ENCODE data around the gene EML4.
"Not testable (repeated sequence)": the region's sequence is repeated elsewhere in the genome, so short reads cannot be mapped to it uniquely, and the experiment has no call there.

EML4 gene

GRCh38 chr2:42169100-42169873 is at the start of gene EML4:
Gene EML4, plus strand, starts transcription at chr2:42169353. Its CDS starts 259 bp downstream, at chr2:42169612.
- peak; percentile 86 for DNase-seq

- DNase-seq: no peak
Measured at GRCh38 chr2:42123426-42123825, 45.7 kb upstream of the EML4 start.

DNA sequence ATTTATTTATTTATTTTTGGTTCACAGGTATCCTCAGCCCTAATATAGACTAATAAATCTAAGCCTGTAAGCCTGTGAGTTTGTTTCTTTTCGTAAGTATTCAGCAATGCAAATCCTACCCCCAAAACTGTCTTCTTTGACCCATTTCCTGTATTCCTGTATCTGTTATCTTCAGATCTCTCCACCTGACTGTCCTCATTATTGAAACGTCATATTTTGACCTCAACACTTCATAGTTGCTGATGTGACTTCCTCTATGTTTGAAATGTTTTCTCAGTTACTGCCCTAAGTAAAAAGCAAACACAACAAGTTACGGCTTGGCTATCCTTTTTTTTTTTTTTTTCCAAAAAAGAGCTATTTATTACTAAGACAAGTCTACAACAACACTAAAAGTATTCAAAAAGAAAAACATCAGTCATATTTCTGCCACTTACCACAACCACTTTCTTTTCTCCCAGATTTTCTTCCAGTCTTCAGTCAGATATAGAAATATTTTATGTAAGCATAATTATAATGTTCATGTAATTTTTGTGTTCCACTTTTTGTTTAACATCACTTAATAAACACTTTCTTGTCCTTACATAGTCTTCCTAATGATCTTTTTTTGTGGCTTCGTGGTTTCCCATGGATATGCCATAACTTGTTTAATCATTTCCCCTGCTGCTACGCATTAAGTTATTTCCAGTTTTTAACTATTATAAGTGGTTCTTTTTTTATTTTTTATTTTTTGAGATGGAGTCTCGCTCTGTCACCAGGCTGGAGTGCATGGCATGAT is 45.0 kb upstream of the EML4 start:
- DNase-seq: no peak

- DNase-seq: no peak
Measured at GRCh38 chr2:42125841-42126594, 43.1 kb upstream of the EML4 start.

DNA sequence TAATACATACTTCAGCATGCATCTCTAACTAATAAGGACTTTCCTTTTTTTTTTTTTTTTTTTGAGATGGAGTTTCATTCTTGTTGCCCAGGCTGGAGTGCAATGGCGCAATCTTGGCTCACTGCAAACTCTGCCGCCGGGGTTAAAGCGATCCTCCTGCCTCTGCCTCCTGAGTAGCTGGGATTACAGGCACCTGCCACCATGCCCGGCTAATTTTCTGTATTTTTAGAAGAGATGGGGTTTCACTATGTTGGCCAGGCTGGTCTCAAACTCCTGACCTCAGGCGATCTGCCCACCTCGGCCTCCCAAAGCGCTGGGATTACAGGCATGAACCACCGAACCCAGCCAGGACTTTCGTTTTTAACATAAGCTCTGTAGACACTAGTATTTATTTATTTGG is 42.3 kb upstream of the EML4 start:
- DNase-seq: not testable (repeated sequence)

DNA sequence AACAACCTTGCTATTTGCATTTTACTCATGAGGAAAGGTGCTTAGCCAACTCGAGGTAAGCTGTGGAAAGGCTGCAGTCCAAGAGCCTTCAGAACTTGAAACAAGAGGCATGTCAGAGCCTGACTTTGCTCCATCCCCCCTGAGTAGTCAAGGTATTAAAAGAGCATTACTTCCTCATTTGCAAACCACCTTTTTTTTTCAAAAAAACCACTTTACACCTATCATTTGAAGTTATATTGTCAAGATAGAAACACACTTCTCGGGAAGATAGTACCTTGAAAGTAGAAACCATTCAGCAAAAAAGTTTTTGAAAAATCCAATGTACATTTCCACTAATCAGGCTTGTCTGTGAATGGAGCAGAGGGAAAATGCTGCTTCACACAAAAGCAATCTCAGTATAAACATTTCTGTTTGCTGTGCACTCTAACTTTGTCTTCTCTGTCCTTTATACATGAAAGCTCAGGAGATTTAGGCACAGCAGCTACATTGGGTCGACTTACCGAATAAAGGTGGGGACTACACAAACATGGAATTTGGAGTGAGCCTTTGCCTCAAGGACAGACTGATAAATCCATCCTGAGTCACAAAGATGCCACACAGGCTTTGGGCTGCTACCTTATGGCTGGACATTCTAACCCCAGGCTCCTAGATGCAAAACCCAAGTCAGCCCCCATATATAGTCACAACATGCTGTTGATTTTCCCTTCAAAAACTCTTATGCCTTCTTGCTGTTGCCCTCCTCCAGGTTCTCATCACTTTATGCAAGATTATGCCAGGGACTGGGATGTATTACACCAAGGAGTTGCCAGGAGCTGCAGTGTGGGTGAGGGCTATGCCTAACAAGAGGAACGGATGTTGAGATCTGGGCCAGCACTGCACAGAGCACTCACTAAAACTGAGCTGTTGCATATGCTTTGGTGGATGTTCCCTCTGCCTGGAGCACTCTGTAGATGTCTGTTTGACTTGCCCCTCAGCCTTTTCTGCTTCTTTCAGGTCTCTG is 41.4 kb upstream of the EML4 start:
- DNase-seq: peak; percentile 58

DNA sequence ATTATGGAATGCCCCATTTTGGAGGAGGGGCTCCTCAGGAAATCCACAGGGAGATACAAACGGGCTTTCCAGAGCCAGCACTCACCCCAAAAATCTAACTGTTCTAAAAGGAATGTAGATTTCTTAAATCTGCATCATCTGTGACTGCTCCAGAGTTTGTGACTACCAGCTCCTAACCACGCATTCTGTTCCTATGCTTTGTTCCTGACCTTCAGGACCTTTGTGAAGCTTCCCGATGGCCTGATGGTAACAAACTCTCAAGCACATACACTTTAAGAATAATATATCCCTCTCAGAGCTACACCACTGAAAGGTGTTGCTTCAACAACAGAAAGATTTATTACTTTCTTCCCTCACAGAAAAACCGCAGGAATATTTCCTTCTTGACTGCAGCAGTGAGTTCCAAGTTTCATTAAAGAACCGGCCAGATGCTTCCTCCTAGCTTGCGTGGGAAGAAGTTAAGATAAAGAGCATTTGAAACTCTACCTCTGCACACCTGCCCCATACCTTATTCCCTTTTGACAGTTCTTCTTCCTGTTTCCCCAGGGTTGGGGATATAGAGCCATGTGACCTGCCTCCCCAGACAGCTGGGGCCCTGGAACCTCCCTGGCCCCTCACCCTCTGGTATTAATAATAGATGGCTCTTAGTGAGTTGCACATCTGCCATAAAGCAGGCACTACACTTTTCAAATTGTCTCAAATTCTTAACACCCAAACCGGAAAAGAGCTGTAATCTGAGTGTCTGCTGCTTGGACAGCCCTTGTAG is 40.2 kb upstream of the EML4 start:
- DNase-seq: no peak

DNA sequence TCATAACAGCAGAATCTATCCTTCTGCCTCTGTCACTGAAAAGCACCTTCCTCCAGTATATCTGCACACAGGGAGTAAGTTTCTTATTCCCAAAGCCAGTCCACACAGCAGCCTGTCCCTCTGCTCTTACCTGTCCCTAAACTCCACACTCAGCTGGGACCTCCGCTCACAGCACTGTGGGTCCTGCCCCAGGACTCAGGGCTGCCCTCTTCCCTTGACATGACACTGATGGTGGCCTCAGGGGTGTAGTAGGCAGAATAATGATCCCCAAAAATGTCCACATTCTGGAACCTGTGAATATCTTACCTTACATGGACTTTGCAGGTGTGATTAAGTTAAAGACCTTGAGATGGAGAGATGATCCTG is 39.7 kb upstream of the EML4 start:
- DNase-seq: no peak

- no peak for DNase-seq
Measured at GRCh38 chr2:42129947-42130346, 39.2 kb upstream of the EML4 start.

DNA sequence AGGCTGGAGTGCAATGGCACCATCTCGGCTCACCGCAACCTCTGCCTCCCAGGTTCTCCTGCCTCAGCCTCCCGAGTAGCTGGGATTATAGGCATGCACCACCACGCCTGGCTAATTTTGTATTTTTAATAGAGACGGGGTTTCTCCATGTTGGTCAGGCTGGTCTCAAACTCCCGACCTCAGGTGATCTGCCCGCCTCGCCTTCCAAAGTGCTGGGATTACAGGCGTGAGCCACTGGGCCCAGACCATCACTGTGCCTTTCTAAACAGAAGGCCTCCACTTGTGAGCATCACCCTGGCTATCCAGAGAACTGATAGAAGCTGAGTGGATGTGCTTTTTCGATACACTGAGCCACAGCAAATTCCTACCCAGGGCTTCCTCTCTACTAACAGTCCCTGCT is 38.3 kb upstream of the EML4 start:
- not testable (repeated sequence) for DNase-seq

DNA sequence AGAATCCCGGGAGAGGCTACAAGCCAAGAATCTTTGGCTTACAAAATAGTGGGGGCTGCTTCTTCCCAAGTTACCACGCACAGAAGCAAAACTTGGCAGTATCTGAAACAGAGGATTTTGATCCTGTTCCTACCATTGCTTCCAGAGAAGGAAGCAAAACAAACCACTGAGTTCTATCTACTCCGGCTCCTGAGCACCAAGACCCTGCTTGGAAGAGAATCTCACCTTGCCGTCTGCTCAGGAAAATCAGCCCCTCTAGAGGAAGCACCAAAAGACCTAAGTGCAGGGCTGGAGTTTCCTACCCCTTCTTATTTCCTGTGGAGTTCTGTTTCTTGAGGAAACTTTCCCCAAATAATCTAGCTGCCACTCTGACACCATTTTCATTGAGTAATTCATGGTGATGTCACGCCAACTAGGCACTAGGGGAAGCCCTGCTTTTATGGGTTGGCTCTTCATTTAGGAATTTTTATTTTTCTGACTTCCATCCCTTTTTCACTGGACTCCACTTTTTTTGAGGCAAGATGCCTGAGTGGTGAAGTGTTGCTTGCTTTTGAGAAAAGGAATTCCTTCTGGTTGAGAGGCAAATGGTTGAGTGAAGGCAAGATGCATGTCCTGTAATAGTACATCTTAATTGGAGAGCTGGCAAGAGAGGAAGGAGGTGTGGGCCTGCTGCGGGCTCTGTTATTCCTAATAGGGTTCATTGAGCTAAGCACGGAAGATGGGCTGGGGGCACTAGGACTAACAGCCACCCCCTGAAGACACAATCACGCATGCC is 36.8 kb upstream of the EML4 start:
- no peak for DNase-seq

DNA sequence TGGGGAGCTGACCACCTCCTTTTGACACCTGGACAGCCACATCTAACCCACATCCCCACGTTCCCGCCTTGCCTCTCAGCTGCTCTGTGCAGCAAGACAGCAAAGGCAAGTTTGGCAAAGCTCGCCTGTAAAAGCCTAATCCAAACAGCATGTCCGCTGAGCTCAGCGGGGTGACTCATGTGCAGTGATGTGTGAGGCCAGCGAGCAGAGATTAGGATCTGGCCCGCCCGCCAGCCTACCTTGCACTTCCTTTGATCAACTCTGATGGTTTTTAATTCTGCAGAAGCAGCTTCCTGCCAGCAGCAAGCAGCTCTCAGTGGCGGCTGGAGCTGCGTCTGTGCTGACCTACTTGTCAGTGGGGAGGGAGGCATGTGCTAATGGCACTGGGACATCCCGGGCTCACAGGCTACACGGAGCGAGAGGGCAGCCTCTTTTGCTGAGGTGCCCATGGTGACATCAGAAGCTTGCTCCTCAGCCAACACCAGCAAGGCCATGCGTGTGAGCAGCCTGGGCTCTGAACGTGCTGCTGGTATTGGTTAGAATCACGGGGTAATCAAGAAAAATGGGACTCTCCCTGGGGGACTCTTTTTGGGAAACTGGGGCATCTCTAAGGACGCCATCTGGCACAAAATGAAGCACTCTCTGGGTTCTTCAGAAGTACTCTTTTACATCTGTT is 36.0 kb upstream of the EML4 start:
- DNase-seq: peak; percentile 94

DNA sequence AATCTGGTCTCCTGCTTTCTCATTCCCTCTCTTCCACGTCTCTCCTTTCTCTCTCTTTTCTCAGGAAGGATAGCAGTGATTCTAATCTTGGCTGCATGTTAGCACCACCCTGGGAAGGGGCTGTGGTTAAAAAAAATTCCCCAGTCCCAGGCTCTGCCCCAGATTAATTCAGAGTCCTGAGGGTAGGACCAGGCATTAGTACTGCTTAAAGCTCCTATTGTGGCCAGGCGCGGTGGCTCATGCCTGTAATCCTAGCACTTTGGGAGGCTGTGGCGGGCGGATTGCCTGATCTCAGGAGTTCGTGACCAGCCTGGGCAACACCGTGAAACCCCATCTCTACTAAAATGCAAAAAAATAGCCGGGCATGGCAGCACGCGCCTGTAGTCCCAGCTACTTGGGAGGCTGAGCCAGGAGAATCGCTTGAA is 35.4 kb upstream of the EML4 start:
- no peak for DNase-seq

DNA sequence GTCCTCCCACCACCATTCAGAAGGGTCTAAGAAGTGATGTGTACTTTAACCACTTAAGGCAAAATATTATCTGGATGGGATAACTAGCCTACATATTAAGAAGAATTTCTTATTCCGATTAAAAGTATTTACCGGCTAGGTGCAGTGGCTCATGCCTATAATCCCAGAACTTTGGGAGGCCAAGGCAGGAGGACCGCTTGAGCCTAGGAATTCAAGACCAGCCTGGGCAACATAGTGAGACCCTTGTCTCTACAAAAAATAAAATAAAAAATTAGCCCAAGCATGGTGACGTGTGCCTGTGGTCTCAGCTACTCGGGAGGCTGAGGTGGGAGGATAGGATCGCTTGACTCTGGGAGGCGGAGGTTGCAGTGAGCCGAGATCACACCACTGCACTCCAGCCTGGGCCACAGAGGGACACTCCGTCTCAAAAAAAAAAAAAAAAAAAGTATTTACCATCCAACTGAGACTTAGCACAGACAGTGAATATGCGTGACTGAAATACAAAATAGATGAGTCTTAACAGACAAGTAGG is 34.7 kb upstream of the EML4 start:
- DNase-seq: not testable (repeated sequence)

- DNase-seq: no peak
Measured at GRCh38 chr2:42135381-42136312, 33.5 kb upstream of the EML4 start.

DNA sequence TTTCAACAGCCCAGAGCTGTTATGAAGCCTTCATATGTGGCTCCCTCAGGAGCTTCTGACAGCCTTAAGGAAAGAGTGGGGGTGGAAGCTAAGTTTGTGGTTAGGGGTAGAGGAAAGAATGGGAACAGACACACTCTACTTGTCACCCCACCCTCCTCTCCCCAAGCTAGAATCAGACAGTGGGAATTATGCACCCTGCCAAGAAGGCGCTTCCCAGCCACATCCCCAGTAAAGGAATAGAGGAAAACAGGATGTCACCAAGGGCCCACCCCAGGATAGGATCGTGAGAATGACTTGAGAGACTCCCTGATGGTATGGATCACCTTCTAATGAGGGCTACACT is 32.4 kb upstream of the EML4 start:
- DNase-seq: no peak

GRCh38 chr2:42137125-42137841 is 31.9 kb upstream of the EML4 start:
- DNase-seq: no peak
